Measurements from ENCODE around the gene ABCC4. TPM values are rescaled to one million over a fixed set of nuclear protein-coding genes. Genes with fewer than 3 reads are reported as not detected.
"Not testable (repeated sequence)": the region's sequence is repeated elsewhere in the genome, so short reads cannot be mapped to it uniquely, and the experiment has no call there.

The ABCC4 gene
- polyA plus RNA-seq, 6 donors from 2014 or later, result 0.27 to 2.3 (median 1.5) TPM; not detected in 1

- Mint-ChIP-seq H3K36me3 (no peaks in the 10 kb centered on the region), H3K9me3 (peaks cover 0 to 6% (median 0%) of the 10 kb centered on the region in 7 donors), H3K27ac (no peak overlapping the region), H3K4me3 (no peak overlapping the region), H3K4me1 (no peaks in the 10 kb centered on the region), H3K27me3 (peaks cover 0 to 2% (median 0%) of the 10 kb centered on the region in 3 donors)
- ATAC-seq (ENCODE audit: low read depth in 2 of 2) (no peak), DNase-seq (no peak)
Measured at GRCh38 chr13:95317039-95317989, 16.1 kb upstream of the ABCC4 start.

GRCh38 chr13:95315752-95316151 lies 14.5 kb upstream of the ABCC4 start:
- peaks cover 0 to 6% (median 0%) of the 10 kb centered on the region in 7 donors for H3K9me3 Mint-ChIP-seq
- H3K27ac Mint-ChIP-seq, result no peak overlapping the region
- DNase-seq, result no peak
- no peak for ATAC-seq (ENCODE audit: low read depth in 2 of 2)
- H3K4me1 Mint-ChIP-seq, result no peaks in the 10 kb centered on the region
- H3K36me3 Mint-ChIP-seq, result no peaks in the 10 kb centered on the region
- H3K27me3 Mint-ChIP-seq, result peaks cover 0 to 6% (median 0%) of the 10 kb centered on the region in 3 donors
- H3K4me3 Mint-ChIP-seq, result no peak overlapping the region

DNA sequence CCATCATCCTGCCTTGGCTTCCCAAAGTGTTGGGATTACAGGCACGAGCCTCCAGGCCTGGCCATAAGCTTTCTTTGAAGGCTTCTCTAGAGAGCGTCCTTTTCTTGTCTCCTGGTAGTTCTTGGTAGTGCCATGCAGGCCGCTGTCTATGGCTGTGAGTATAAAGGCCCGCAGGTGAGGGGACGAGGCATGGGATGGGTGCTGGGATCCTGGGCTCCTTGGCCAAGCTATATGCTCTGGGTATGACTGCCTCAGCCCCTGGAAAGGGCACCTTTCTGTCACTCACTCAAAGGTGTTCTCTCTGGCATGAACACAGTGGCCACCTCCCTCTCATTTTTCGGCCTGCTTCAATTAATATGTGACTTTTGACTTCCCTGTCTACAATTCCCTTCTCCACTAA lies 6.3 kb upstream of the ABCC4 start:
- H3K27me3 Mint-ChIP-seq, result peaks cover 0 to 9% (median 4%) of the 10 kb centered on the region in 3 donors
- H3K4me1 Mint-ChIP-seq, result peaks cover 0 to 1% (median 0%) of the 10 kb centered on the region in 3 donors
- ATAC-seq (ENCODE audit: low read depth in 2 of 2), result no peak
- DNase-seq, result no peak
- no peaks in the 10 kb centered on the region for H3K9me3 Mint-ChIP-seq
- H3K27ac Mint-ChIP-seq, result no peak overlapping the region
- no peaks in the 10 kb centered on the region for H3K36me3 Mint-ChIP-seq
- peak overlapping the region in 2 of 8 donors; percentile 15 to 33 for H3K4me3 Mint-ChIP-seq

DNA sequence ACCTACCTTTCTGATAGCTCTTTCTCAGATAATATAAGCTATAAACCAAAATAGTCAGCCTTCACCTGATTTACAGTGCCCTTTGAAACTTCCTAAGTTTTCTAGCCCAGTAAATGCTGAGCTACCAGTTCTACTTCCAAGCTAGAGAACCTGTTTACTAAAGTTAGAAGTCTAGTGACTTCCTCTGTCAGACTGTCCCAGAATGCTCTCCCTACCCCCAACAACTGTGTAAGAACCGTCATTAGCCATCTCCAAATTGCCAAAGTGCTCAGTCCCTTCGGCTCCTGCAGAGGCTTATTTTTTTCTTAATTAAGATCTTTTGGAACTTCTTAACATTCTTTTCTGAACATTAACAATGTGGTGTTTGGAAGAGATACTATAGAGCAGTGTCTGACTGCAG lies 3.2 kb upstream of the ABCC4 start:
- H3K36me3 Mint-ChIP-seq, result no peaks in the 10 kb centered on the region
- ATAC-seq (ENCODE audit: low read depth in 2 of 2) (no peak), DNase-seq (no peak)
- no peaks in the 10 kb centered on the region for H3K9me3 Mint-ChIP-seq
- peaks cover 5 to 20% (median 8%) of the 10 kb centered on the region in 3 donors for H3K4me1 Mint-ChIP-seq
- no peak overlapping the region for H3K27ac Mint-ChIP-seq
- H3K4me3 Mint-ChIP-seq, result no peak overlapping the region
- peaks cover 8 to 11% (median 9%) of the 10 kb centered on the region in 3 donors for H3K27me3 Mint-ChIP-seq

DNA sequence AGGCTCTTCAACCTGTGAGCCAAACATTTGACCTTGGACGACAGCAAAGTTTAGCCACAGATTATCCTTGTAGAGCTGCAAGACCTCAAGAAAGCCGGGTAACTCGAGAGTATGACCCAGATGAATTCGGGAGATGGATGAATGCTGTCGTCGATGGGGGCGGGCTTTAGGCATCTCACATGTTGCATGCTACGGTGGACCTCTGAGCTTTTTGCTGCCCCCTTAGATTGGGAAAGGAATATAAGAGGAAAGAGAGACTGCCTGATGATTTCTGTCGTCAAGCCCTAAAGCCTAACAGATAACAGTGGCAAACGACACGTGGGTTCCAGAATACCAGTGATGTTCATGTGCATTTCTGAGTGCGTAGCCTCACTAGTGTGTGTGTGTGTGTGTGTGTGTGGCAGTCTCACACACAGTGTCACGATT lies 730 bp upstream of the ABCC4 start:
- Mint-ChIP-seq H3K36me3 (no peaks in the 10 kb centered on the region), H3K9me3 (no peaks in the 10 kb centered on the region), H3K27ac (no peak overlapping the region), H3K4me3 (peak overlapping the region; percentile 71 to 89 (median 84)), H3K4me1 (peaks cover 5 to 24% (median 8%) of the 10 kb centered on the region in 3 donors), H3K27me3 (peaks cover 8 to 11% (median 9%) of the 10 kb centered on the region in 3 donors)
- DNase-seq (no peak), ATAC-seq (ENCODE audit: low read depth in 2 of 2) (no peak)

DNA sequence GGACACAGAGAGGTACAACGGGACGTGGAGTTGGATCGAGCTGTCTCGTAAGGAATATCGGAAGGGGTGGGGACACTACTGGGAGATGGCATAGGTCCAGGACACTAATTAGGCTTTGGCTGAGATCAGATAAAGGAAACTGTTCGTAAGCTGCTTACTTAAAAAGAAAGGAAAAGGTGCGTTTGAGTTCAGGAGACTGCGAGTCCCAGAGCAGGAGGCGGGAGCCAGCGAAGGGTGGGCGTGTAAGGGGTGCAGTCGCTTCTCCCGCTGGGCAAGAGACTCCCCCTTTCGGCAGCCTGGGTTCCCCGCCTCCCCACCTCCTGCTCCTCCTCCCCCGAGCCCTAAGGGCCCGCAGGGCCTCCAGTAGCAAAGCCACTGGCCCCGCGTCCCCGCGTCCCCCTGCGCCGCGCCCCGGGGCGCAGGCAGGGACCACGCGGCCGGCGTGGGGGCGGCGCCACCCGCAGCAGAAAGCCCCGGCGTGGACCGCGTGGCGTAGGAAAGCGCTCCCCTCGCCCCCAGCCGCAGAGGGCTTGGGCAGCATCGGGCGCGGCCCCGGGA lies 547 bp downstream of the ABCC4 start:
- Mint-ChIP-seq H3K36me3 (no peaks in the 10 kb centered on the region), H3K4me3 (peak overlapping the region; percentile 78 to 94 (median 90)), H3K4me1 (peaks cover 5 to 24% (median 14%) of the 10 kb centered on the region in 3 donors), H3K9me3 (no peaks in the 10 kb centered on the region), H3K27ac (peak overlapping the region in 4 of 6 donors; percentile 3 to 15 (median 6)), H3K27me3 (peaks cover 8 to 11% (median 9%) of the 10 kb centered on the region in 3 donors)
- ATAC-seq (ENCODE audit: low read depth in 2 of 2) (peak; percentile 55 to 56), DNase-seq (peak; percentile 20)

- Mint-ChIP-seq H3K27ac (no peak overlapping the region), H3K4me1 (peaks cover 5 to 24% (median 14%) of the 10 kb centered on the region in 3 donors), H3K36me3 (no peaks in the 10 kb centered on the region), H3K27me3 (peaks cover 8 to 11% (median 9%) of the 10 kb centered on the region in 3 donors), H3K9me3 (no peaks in the 10 kb centered on the region), H3K4me3 (peak overlapping the region in 7 of 8 donors; percentile 38 to 94 (median 83))
- DNase-seq, result no peak
- no peak for ATAC-seq (ENCODE audit: low read depth in 2 of 2)
Measured at GRCh38 chr13:95298971-95299621, 2.2 kb downstream of the ABCC4 start.

- DNase-seq (no peak), ATAC-seq (ENCODE audit: low read depth in 2 of 2) (no peak)
- H3K27ac Mint-ChIP-seq, result peak overlapping the region in 1 of 6 donors; percentile 42
- no peaks in the 10 kb centered on the region for H3K36me3 Mint-ChIP-seq
- H3K4me1 Mint-ChIP-seq, result peaks cover 5 to 24% (median 14%) of the 10 kb centered on the region in 3 donors
- no peaks in the 10 kb centered on the region for H3K9me3 Mint-ChIP-seq
- peak overlapping the region in 4 of 8 donors; percentile 2 to 94 (median 47) for H3K4me3 Mint-ChIP-seq
- H3K27me3 Mint-ChIP-seq, result peaks cover 8 to 11% (median 9%) of the 10 kb centered on the region in 3 donors
Measured at GRCh38 chr13:95298169-95298965, 2.9 kb downstream of the ABCC4 start.

- no peak for ATAC-seq (ENCODE audit: low read depth in 2 of 2)
- Mint-ChIP-seq H3K4me3 (peak overlapping the region in 1 of 8 donors; percentile 43), H3K27me3 (no peaks in the 10 kb centered on the region)
Measured at GRCh38 chr13:95296326-95296925, 4.8 kb downstream of the ABCC4 start.

DNA sequence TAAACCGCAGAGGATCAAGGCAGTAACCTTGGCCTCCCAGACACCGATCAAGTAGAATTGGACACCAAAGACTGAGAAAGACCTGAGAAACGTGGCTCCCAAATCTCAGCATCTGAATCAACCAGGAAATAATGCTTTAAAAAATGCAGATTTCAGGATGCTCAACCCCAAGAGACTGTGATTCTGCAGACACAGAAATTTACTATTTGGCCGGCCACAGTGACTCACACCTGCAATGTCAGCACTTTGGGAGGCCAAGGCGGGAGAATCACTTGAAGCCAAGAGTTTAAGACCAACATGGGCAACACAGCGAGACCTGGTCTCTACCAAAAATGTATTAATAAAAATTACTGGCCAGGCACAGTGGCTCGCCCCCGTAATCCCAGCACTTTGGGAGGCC lies 6.2 kb downstream of the ABCC4 start:
- DNase-seq, result no peak
- no peaks in the 10 kb centered on the region for H3K9me3 Mint-ChIP-seq
- H3K4me1 Mint-ChIP-seq, result peaks cover 0 to 9% (median 6%) of the 10 kb centered on the region in 3 donors
- H3K36me3 Mint-ChIP-seq, result no peaks in the 10 kb centered on the region
- H3K27ac Mint-ChIP-seq, result peak overlapping the region in 1 of 6 donors; percentile 27
- H3K4me3 Mint-ChIP-seq, result no peak overlapping the region
- no peak for ATAC-seq (ENCODE audit: low read depth in 2 of 2)
- no peaks in the 10 kb centered on the region for H3K27me3 Mint-ChIP-seq

More at GRCh38 chr13:95296326-95296925, 4.8 kb downstream of the ABCC4 start:
- no peak for DNase-seq
- no peaks in the 10 kb centered on the region for H3K36me3 Mint-ChIP-seq
- peaks cover 5 to 15% (median 11%) of the 10 kb centered on the region in 3 donors for H3K4me1 Mint-ChIP-seq
- peak overlapping the region in 1 of 6 donors; percentile 26 for H3K27ac Mint-ChIP-seq
- H3K9me3 Mint-ChIP-seq, result no peaks in the 10 kb centered on the region

DNA sequence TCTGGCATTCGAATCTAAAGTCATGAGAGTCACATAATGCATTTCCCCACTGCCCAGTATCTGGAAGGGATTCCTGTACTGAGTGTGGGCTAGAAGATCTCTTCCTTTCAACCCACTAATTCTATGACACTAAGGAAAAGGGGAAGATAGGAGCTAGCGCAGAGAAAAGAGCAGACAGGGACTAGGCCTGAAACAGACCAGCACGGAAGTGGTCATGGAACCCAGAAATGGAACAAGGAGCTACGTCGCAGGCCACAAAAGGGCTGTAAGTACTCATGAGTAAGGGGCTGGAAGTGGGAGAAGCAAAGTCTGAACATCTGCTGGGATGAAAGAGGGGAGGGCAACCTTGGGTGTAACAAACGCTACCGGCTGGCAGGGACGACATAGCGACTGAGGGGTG lies 8.6 kb downstream of the ABCC4 start:
- Mint-ChIP-seq H3K4me3 (no peak overlapping the region), H3K27me3 (no peaks in the 10 kb centered on the region), H3K27ac (peak overlapping the region in 1 of 6 donors; percentile 66), H3K9me3 (no peaks in the 10 kb centered on the region), H3K36me3 (no peaks in the 10 kb centered on the region), H3K4me1 (peaks cover 0 to 6% (median 0%) of the 10 kb centered on the region in 3 donors)
- ATAC-seq (ENCODE audit: low read depth in 2 of 2) (no peak), DNase-seq (no peak)

GRCh38 chr13:95289901-95290300 lies 11.3 kb downstream of the ABCC4 start:
- not testable (repeated sequence) for ATAC-seq (ENCODE audit: low read depth in 2 of 2); H3K9me3 Mint-ChIP-seq; DNase-seq; H3K27me3 Mint-ChIP-seq; H3K36me3 Mint-ChIP-seq
- Mint-ChIP-seq H3K4me3 (peak overlapping the region in 1 of 8 donors; percentile 7), H3K4me1 (peaks cover 6 to 12% (median 8%) of the 10 kb centered on the region in 3 donors), H3K27ac (peak overlapping the region in 1 of 6 donors; percentile 53)

Data from naive B cell (primary cell).